Epithelial cell of proximal tubule (primary cell): ENCODE results near the gene MMP28. TPM values are rescaled to one million over a fixed set of nuclear protein-coding genes. Genes with fewer than 3 reads are reported as not detected.

ENCODE experiments used
- DNase-seq: peaks from one replicate; pipeline ENCODE4 v3.0.0-alpha.2; 2011; ENCODE audit warnings: low read depth
- H3K4me3 ChIP-seq: 2 replicates; pipeline ENCODE4 v1.5.1; 2011; ENCODE audit warnings: low read depth, mild to moderate bottlenecking, low read length
- total RNA-seq: library from RNA; depleted of rRNA; stranded (reverse); fragments of >200 nt; gene quantifications from 2 replicates; pipeline ENCODE4 v1.2.3, GENCODE V29; 2015
- TF ChIP-seq, protein P1 (sequence below): conservative IDR thresholded peaks from 2 replicates; pipeline ENCODE4 v1.5.1; 2012; ENCODE audit warnings: low read depth, mild to moderate bottlenecking, low read length

MMP28 gene
- total RNA-seq, 1 donor from 2014 or later, result not detected

DNA sequence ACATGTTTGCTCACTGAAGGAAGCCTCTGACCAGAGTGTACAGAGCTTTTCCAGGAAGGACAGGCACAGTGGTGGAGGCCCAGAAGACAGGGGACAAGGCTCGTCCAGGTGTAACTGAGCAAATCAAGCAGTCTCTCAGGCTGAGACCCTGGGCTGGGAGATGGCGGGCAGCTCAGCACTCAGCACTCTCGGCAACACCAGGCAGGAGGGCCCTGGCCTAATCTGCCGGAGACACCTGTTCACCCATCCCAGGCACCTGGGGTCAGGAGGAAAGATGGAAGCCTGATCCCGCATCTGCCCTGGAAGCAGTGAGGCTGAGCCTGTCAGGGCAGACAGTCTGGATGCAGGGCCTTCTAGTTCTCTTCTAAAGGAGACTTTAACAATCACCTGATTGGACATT, 59.2 kb downstream of the MMP28 start:
- H3K4me3 ChIP-seq, result no peak overlapping the region
- no peak for DNase-seq
- TF ChIP-seq, protein P1, sequence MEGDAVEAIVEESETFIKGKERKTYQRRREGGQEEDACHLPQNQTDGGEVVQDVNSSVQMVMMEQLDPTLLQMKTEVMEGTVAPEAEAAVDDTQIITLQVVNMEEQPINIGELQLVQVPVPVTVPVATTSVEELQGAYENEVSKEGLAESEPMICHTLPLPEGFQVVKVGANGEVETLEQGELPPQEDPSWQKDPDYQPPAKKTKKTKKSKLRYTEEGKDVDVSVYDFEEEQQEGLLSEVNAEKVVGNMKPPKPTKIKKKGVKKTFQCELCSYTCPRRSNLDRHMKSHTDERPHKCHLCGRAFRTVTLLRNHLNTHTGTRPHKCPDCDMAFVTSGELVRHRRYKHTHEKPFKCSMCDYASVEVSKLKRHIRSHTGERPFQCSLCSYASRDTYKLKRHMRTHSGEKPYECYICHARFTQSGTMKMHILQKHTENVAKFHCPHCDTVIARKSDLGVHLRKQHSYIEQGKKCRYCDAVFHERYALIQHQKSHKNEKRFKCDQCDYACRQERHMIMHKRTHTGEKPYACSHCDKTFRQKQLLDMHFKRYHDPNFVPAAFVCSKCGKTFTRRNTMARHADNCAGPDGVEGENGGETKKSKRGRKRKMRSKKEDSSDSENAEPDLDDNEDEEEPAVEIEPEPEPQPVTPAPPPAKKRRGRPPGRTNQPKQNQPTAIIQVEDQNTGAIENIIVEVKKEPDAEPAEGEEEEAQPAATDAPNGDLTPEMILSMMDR, result no peak

GRCh38 chr17:35735036-35735805, 60.2 kb downstream of the MMP28 start:
- TF ChIP-seq, protein P1, result no peak
- DNase-seq, result no peak
- no peak overlapping the region for H3K4me3 ChIP-seq

GRCh38 chr17:35734396-35734795, 61.0 kb downstream of the MMP28 start:
- TF ChIP-seq, protein P1, result no peak
- no peak overlapping the region for H3K4me3 ChIP-seq
- no peak for DNase-seq

GRCh38 chr17:35733366-35733765, 62.1 kb downstream of the MMP28 start:
- H3K4me3 ChIP-seq, result no peak overlapping the region
- TF ChIP-seq, protein P1, result no peak
- DNase-seq, result no peak

DNA sequence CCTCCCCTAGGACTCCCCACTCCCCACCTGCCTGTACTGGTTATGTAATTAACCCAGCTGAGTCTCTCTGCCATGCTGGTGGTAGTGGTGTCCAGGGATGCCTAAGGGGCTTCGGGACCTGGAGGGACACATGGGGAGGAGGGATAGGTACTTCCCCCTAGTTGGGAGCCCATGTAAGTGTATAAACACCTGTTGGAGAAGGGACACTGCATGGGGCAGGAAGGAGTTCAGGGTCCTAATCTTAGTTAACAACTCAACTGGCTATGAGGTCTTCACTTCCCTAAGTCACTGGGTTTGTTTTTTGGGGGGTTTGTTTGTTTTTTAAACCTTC, 62.7 kb downstream of the MMP28 start:
- TF ChIP-seq, protein P1, result no peak
- H3K4me3 ChIP-seq, result no peak overlapping the region
- no peak for DNase-seq

- peak overlapping the region; percentile 57 for H3K4me3 ChIP-seq
- TF ChIP-seq, protein P1, result no peak
These were observed 63.3 kb downstream of the MMP28 start for GRCh38 chr17:35731917-35732805.

More at GRCh38 chr17:35731917-35732805, 63.3 kb downstream of the MMP28 start:
- no peak for DNase-seq
